ENCODE results near the gene PRAMEF25. TPM values are rescaled to one million over a fixed set of nuclear protein-coding genes. Genes with fewer than 3 reads are reported as not detected.
"Not testable (repeated sequence)": the region's sequence is repeated elsewhere in the genome, so short reads cannot be mapped to it uniquely, and the experiment has no call there.

PRAMEF25 gene
- not detected for total RNA-seq

DNA sequence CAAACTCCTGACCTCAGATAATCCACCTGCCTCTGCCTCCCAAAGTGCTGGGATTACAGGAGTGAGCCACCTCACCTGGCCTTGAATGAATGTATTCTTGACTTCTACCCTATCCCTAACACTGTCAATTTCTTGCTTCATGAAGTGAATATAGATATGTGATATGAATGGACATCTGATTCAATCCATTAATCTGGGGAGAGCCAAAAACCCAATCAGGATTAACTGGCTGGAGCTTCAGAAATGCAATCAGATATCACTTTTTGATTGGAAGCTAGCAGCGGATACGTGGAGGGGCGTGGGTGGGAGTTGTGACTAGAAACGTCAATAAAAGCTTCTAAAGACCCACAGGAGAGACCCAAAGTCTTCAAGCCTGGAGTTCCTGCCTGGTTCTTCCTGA is at the start of gene PRAMEF25:
TSS of gene PRAMEF25 (plus strand) at position 301 of the 400 bp plus-strand sequence. CDS start 2,920 bp downstream, outside the sequence.
- H3K27ac Mint-ChIP-seq; H3K4me1 Mint-ChIP-seq (ENCODE audit: low read depth in 2 of 2); H3K9me3 Mint-ChIP-seq; H3K4me3 Mint-ChIP-seq; H3K36me3 Mint-ChIP-seq; ATAC-seq; DNase-seq (ENCODE audit: low spot score); H3K27me3 Mint-ChIP-seq: not testable (repeated sequence)

DNA sequence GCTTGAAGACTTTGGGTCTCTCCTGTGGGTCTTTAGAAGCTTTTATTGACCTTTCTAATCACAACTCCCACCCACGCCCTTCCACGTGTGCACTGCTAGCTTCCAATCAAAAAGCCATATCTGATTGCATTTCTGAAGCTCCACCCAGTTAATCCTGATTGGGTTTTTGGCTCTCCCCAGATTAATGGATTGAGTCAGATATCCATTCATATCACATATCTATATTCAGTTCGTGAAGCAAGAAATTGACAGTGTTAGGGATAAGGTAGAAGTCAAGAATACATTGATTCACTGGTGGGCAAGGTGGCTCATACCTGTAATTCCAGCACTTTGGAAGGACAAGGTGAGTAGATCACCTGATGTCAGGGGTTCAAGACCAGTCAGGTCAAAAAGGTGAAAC is 14.1 kb upstream of the PRAMEF25 start, which contains the start of gene PRAMEF27:
TSS of gene PRAMEF27 (minus strand) at position 101 of the 400 bp plus-strand sequence. CDS start 2,916 bp downstream, outside the sequence.
- not testable (repeated sequence) for H3K36me3 Mint-ChIP-seq; H3K27me3 Mint-ChIP-seq; H3K9me3 Mint-ChIP-seq; DNase-seq (ENCODE audit: low spot score); H3K4me3 Mint-ChIP-seq; ATAC-seq; H3K4me1 Mint-ChIP-seq (ENCODE audit: low read depth in 2 of 2); H3K27ac Mint-ChIP-seq

- DNase-seq (ENCODE audit: low spot score); H3K4me1 Mint-ChIP-seq (ENCODE audit: low read depth in 2 of 2); ATAC-seq; H3K9me3 Mint-ChIP-seq; H3K36me3 Mint-ChIP-seq; H3K4me3 Mint-ChIP-seq; H3K27ac Mint-ChIP-seq: not testable (repeated sequence)
- H3K27me3 Mint-ChIP-seq, result peaks cover 4 to 25% of the 10 kb centered on the region in 2 donors
These were observed 46.2 kb downstream of the PRAMEF25 start, which contains the start of gene HNRNPCL2 for GRCh38 chr1:13116754-13117153. HNRNPCL2 (minus strand) TSS chr1:13116854; CDS start chr1:13116400, 454 bp downstream.

Other genes with a start within 250 kb of the PRAMEF25 start
- gene PRAMEF11, start 239.4 kb upstream of the PRAMEF25 start, total RNA-seq, result not detected
- gene HNRNPCL1, start 222.1 kb upstream of the PRAMEF25 start, total RNA-seq, result not detected
- not detected for gene PRAMEF2, start 213.7 kb upstream of the PRAMEF25 start, total RNA-seq
- gene PRAMEF4, start 184.6 kb upstream of the PRAMEF25 start, total RNA-seq, result not detected
- gene PRAMEF10, start 172.5 kb upstream of the PRAMEF25 start, total RNA-seq, result not detected
- gene PRAMEF7, start 154.2 kb upstream of the PRAMEF25 start, total RNA-seq, result not detected
- not detected for gene PRAMEF6, start 123.2 kb upstream of the PRAMEF25 start, total RNA-seq
- not detected for gene PRAMEF27, start 14.2 kb upstream of the PRAMEF25 start, total RNA-seq
- gene HNRNPCL3, start 10.0 kb upstream of the PRAMEF25 start, total RNA-seq, result not detected
- gene HNRNPCL2, start 46.1 kb downstream of the PRAMEF25 start, total RNA-seq, result not detected
- not detected for gene PRAMEF26, start 85.2 kb downstream of the PRAMEF25 start, total RNA-seq
- gene HNRNPCL4, start 94.9 kb downstream of the PRAMEF25 start, total RNA-seq, result not detected
- gene PRAMEF9, start 101.1 kb downstream of the PRAMEF25 start, total RNA-seq, result not detected
- not detected for gene PRAMEF13, start 130.6 kb downstream of the PRAMEF25 start, total RNA-seq
- not detected for gene PRAMEF18, start 155.4 kb downstream of the PRAMEF25 start, total RNA-seq
- gene PRAMEF5, start 183.4 kb downstream of the PRAMEF25 start, total RNA-seq, result not detected
- gene PRAMEF8, start 214.4 kb downstream of the PRAMEF25 start, total RNA-seq, result not detected
- not detected for gene PRAMEF33, start 232.8 kb downstream of the PRAMEF25 start, total RNA-seq
- gene PRAMEF15, start 244.8 kb downstream of the PRAMEF25 start, total RNA-seq, result not detected